Measurements from ENCODE around the gene TMEM179.

GRCh38 chr14:104639885-104640548 is 35.4 kb upstream of the TMEM179 start:
- TF ChIP-seq CHD2 (IDR thresholded peaks at IDR 0.05; ENCODE audit: low read length) (0 out of 2 replicates have a peak, but pooled peaks have one; percentile 16), CTCF (IDR thresholded peaks at IDR 0.05; ENCODE audit: control extremely low read depth in 1 of 3, insufficient read depth in 1 of 3, low read depth in 1 of 3, low read length in 3 of 3) (peak; percentile 98 to 99 (median 98)), POLR2A (IDR thresholded peaks at IDR 0.05; ENCODE audit: control extremely low read depth in 1 of 2, low read depth in 2 of 2, low read length in 2 of 2) (no peak), RNF2 (IDR thresholded peaks at IDR 0.05; ENCODE audit: borderline replicate concordance, low read depth, low read length, missing control alignments, poor library complexity, severe bottlenecking) (no peak), SP1 (IDR thresholded peaks at IDR 0.05; ENCODE audit: low read depth, low read length) (no peak)

Data from H1 (cell line).